ENCODE results near the gene GGTLC2.
A peak's percentile ranks its signal among the peaks of the same experiment; 100 is the strongest.
"Not testable (repeated sequence)": the region's sequence is repeated elsewhere in the genome, so short reads cannot be mapped to it uniquely, and the experiment has no call there.

GGTLC2 gene

DNA sequence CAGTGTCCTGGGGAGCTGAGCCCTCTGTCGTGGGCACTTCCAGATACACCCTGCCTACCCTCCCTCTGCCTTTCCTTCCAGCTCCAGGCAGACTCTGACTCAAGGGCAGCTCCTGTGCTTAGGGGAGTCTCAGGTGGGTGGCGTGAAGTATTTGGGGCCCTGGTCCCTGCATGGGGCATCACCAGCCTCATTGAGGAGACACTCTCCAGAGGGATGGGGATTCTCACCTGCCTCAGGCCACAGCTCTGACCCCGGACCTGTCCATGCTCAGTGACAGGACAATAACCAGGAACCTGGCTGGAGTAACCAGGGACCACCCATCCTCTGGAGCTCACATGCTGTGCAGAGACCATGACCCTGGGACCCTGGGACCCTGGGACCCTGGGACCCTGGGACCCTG lies 41.2 kb downstream of the GGTLC2 start:
- ChIA-PET POLR2A (no interaction called here), CTCF (interaction anchor here (0.8 to 4.2 kb wide), 10 partner anchors 7 to 239 kb away, joined by 3 to 28 read pairs (median 6); no protein-coding TSS in a partner anchor)
- H3K9me3 ChIP-seq (ENCODE audit: control extremely low read depth in 1 of 5, control insufficient read depth in 4 of 5, insufficient read depth in 2 of 5, low read depth in 1 of 5, low read length in 4 of 5), result no peaks in the 10 kb centered on the region
- no peak for DNase-seq
- no peak overlapping the region for H3K27ac ChIP-seq (ENCODE audit: insufficient read depth in 1 of 2, low read depth in 1 of 2, low read length in 2 of 2, poor library complexity in 1 of 2, severe bottlenecking in 2 of 2)
- H3K4me1 ChIP-seq (ENCODE audit: control extremely low read depth in 1 of 4, control insufficient read depth in 4 of 4, insufficient read depth in 4 of 4, low read length in 3 of 4), result peaks cover 0 to 6% (median 0%) of the 10 kb centered on the region in 4 experiments
- no peaks in the 10 kb centered on the region for H3K27me3 ChIP-seq (replicated peaks in 2 of 5; ENCODE audit: control insufficient read depth in 4 of 5, insufficient read depth in 5 of 5, low read length in 4 of 5)
- H3K36me3 ChIP-seq (ENCODE audit: control insufficient read depth in 4 of 4, insufficient read depth in 4 of 4, low read length in 3 of 4), result no peaks in the 10 kb centered on the region
- no peak overlapping the region for H3K4me3 ChIP-seq (ENCODE audit: control insufficient read depth in 1 of 7, extremely low read depth in 1 of 7, insufficient read depth in 4 of 7, low read depth in 2 of 7, low read length in 6 of 7)
- 90% methylated on average over 3 of the region's 3 CpGs for WGBS (ENCODE audit: insufficient coverage)

- H3K4me3 ChIP-seq (ENCODE audit: control insufficient read depth in 1 of 7, extremely low read depth in 1 of 7, insufficient read depth in 4 of 7, low read depth in 2 of 7, low read length in 6 of 7); H3K4me1 ChIP-seq (ENCODE audit: control extremely low read depth in 1 of 4, control insufficient read depth in 4 of 4, insufficient read depth in 4 of 4, low read length in 3 of 4); H3K36me3 ChIP-seq (ENCODE audit: control insufficient read depth in 4 of 4, insufficient read depth in 4 of 4, low read length in 3 of 4); DNase-seq; H3K27me3 ChIP-seq (replicated peaks in 2 of 5; ENCODE audit: control insufficient read depth in 4 of 5, insufficient read depth in 5 of 5, low read length in 4 of 5); H3K9me3 ChIP-seq (ENCODE audit: control extremely low read depth in 1 of 5, control insufficient read depth in 4 of 5, insufficient read depth in 2 of 5, low read depth in 1 of 5, low read length in 4 of 5); POLR2A ChIA-PET; H3K27ac ChIP-seq (ENCODE audit: insufficient read depth in 1 of 2, low read depth in 1 of 2, low read length in 2 of 2, poor library complexity in 1 of 2, severe bottlenecking in 2 of 2): not testable (repeated sequence)
- 96% methylated on average over 6 of the region's 8 CpGs for WGBS (ENCODE audit: insufficient coverage)
- CTCF ChIA-PET, result interaction anchor here (0.6 to 4.2 kb wide), 5 partner anchors 9 to 23 kb away, joined by 3 to 28 read pairs (median 5); no protein-coding TSS in a partner anchor
Observed at GRCh38 chr22:22686202-22687115, 42.0 kb downstream of the GGTLC2 start.

GRCh38 chr22:22687638-22688500 lies 43.5 kb downstream of the GGTLC2 start:
- POLR2A ChIA-PET, result no interaction called here
- DNase-seq, result peak; percentile 36 to 65 (median 55)
- Histone ChIP-seq H3K4me3 (ENCODE audit: control insufficient read depth in 1 of 7, extremely low read depth in 1 of 7, insufficient read depth in 4 of 7, low read depth in 2 of 7, low read length in 6 of 7) (no peak overlapping the region), H3K9me3 (ENCODE audit: control extremely low read depth in 1 of 5, control insufficient read depth in 4 of 5, insufficient read depth in 2 of 5, low read depth in 1 of 5, low read length in 4 of 5) (no peaks in the 10 kb centered on the region), H3K36me3 (ENCODE audit: control insufficient read depth in 4 of 4, insufficient read depth in 4 of 4, low read length in 3 of 4) (no peaks in the 10 kb centered on the region), H3K27ac (ENCODE audit: insufficient read depth in 1 of 2, low read depth in 1 of 2, low read length in 2 of 2, poor library complexity in 1 of 2, severe bottlenecking in 2 of 2) (no peak overlapping the region), H3K27me3 (replicated peaks in 2 of 5; ENCODE audit: control insufficient read depth in 4 of 5, insufficient read depth in 5 of 5, low read length in 4 of 5) (no peaks in the 10 kb centered on the region), H3K4me1 (ENCODE audit: control extremely low read depth in 1 of 4, control insufficient read depth in 4 of 4, insufficient read depth in 4 of 4, low read length in 3 of 4) (peaks cover 0 to 12% (median 8%) of the 10 kb centered on the region in 4 experiments)
- CTCF ChIA-PET, result interaction anchor here (0.7 to 2.9 kb wide), 10 partner anchors 9 to 224 kb away, joined by 3 to 11 read pairs (median 3); no protein-coding TSS in a partner anchor
- 90% methylated on average over 2 of the region's 4 CpGs for whole genome bisulfite sequencing (ENCODE audit: insufficient coverage)

DNA sequence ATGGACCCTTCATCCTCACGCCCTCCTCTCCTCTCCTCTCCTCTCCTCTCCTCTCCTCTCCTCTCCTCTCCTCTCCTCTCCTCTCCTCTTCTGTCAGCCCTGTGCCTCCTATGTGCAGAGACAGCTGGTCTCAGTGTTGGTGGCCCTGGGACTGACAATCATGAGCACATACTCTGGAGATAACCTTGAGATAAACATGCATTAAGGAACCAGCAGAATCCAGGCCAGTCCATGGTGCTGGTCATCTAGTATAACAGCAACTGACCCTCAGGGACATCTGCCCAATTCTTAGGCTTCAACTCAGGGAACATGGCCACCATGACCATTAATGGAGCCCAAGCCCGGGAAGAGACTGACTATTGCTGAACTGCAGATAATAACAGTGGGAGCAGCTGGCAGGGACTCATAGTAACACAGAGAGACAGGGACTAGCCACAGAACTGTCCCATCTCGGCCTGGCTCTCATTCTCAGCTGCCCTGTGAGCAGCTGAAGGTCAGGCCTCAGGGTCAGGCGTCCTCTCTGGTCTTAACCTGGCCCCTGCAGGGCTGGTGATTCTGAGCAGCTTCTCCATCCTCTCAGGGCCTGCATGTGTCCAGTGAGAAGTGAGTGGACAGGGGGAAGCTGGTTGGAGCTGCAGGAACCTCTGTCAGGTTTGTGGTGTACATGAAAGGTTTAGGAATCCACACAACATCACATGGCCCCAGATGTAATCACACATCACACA lies 45.4 kb downstream of the GGTLC2 start:
- no peaks in the 10 kb centered on the region for H3K36me3 ChIP-seq (ENCODE audit: control insufficient read depth in 4 of 4, insufficient read depth in 4 of 4, low read length in 3 of 4)
- ChIA-PET POLR2A (no interaction called here), CTCF (interaction anchor here (0.8 to 2.9 kb wide), 12 partner anchors 9 to 110 kb away, joined by 3 to 11 read pairs (median 4); no protein-coding TSS in a partner anchor)
- 100% methylated on average over 2 of the region's 4 CpGs for WGBS (ENCODE audit: insufficient coverage)
- H3K4me1 ChIP-seq (ENCODE audit: control extremely low read depth in 1 of 4, control insufficient read depth in 4 of 4, insufficient read depth in 4 of 4, low read length in 3 of 4), result peaks cover 0 to 12% (median 8%) of the 10 kb centered on the region in 4 experiments
- H3K27me3 ChIP-seq (replicated peaks in 2 of 5; ENCODE audit: control insufficient read depth in 4 of 5, insufficient read depth in 5 of 5, low read length in 4 of 5), result no peaks in the 10 kb centered on the region
- DNase-seq, result no peak
- no peak overlapping the region for H3K4me3 ChIP-seq (ENCODE audit: control insufficient read depth in 1 of 7, extremely low read depth in 1 of 7, insufficient read depth in 4 of 7, low read depth in 2 of 7, low read length in 6 of 7)
- no peak overlapping the region for H3K27ac ChIP-seq (ENCODE audit: insufficient read depth in 1 of 2, low read depth in 1 of 2, low read length in 2 of 2, poor library complexity in 1 of 2, severe bottlenecking in 2 of 2)
- H3K9me3 ChIP-seq (ENCODE audit: control extremely low read depth in 1 of 5, control insufficient read depth in 4 of 5, insufficient read depth in 2 of 5, low read depth in 1 of 5, low read length in 4 of 5), result no peaks in the 10 kb centered on the region

DNA sequence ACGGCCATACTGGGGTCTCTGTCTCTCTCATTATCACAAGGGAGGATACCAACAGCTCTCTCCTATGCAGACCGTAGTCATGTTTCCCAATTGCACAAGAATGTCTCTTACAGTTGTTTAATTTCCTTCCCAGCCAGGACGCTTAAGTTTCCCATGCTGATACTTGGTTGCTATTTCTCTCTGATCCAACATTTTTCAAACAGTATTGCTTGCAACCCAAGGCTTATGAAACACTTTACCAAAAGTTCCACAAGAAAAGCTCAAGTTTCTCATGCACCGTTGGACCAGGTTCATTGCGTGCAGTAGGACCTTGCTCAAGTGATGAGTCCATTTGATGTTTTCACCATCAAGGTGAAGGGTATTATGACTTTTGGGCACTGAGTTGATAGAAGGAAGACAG lies 46.6 kb downstream of the GGTLC2 start:
- H3K4me3 ChIP-seq (ENCODE audit: control insufficient read depth in 1 of 7, extremely low read depth in 1 of 7, insufficient read depth in 4 of 7, low read depth in 2 of 7, low read length in 6 of 7), result no peak overlapping the region
- no peaks in the 10 kb centered on the region for H3K9me3 ChIP-seq (ENCODE audit: control extremely low read depth in 1 of 5, control insufficient read depth in 4 of 5, insufficient read depth in 2 of 5, low read depth in 1 of 5, low read length in 4 of 5)
- H3K4me1 ChIP-seq (ENCODE audit: control extremely low read depth in 1 of 4, control insufficient read depth in 4 of 4, insufficient read depth in 4 of 4, low read length in 3 of 4), result peaks cover 0 to 12% (median 8%) of the 10 kb centered on the region in 4 experiments
- no peaks in the 10 kb centered on the region for H3K27me3 ChIP-seq (replicated peaks in 2 of 5; ENCODE audit: control insufficient read depth in 4 of 5, insufficient read depth in 5 of 5, low read length in 4 of 5)
- no peak overlapping the region for H3K27ac ChIP-seq (ENCODE audit: insufficient read depth in 1 of 2, low read depth in 1 of 2, low read length in 2 of 2, poor library complexity in 1 of 2, severe bottlenecking in 2 of 2)
- ChIA-PET CTCF (interaction anchor here (1.1 to 2.7 kb wide), 4 partner anchors 10 to 193 kb away, joined by 3 to 8 read pairs (median 4); no protein-coding TSS in a partner anchor), POLR2A (no interaction called here)
- 98% methylated on average over 5 of the region's 5 CpGs for WGBS (ENCODE audit: insufficient coverage)
- no peak for DNase-seq
- no peaks in the 10 kb centered on the region for H3K36me3 ChIP-seq (ENCODE audit: control insufficient read depth in 4 of 4, insufficient read depth in 4 of 4, low read length in 3 of 4)

DNA sequence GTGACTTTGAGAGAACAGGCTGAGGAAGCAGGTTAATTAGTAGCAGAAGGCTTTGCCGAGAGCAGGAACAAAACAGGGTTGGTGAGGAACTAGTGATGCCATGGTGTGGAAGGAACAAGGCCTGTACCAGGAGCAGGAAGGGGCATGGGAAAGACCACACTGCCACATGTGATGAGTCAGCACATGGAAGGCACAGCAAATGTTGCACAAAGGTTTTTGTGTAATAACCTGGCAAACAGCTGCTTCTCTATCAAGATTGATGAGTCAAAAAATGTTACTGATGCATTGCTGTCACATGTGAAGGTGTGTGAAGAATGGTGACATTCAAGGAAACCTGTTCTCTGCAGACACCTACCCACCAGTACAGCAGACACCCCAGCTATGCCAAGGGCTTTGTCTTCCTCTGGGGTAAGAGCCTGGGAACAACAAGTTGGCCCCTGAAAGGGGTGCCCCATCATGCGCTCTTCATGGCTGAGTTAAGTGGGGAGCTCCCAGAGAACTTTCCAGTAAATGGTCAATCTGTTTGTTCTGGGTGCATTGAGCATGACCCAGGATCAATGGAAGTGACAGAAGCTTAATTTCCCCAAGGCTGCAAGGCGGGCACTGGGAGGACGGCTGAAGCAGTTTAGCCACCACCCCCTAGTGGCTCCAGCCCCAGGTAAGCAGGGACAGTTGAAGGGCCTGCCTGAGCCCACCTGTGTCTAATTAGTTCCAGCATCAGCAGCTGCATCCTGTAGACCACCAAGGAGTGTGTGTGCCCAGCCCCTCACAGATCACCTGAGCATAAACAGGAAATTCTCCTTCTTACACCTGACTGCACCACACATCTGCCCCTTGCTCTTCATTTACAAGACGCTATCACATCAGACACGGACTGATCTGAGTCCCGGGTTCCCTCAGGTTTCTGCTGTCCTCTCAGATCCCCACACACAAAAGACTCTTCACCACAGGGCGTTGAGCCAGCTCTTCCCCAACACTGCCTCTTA lies 47.6 kb downstream of the GGTLC2 start:
- Histone ChIP-seq H3K4me3 (ENCODE audit: control insufficient read depth in 1 of 7, extremely low read depth in 1 of 7, insufficient read depth in 4 of 7, low read depth in 2 of 7, low read length in 6 of 7) (no peak overlapping the region), H3K4me1 (ENCODE audit: control extremely low read depth in 1 of 4, control insufficient read depth in 4 of 4, insufficient read depth in 4 of 4, low read length in 3 of 4) (peaks cover 0 to 10% (median 6%) of the 10 kb centered on the region in 4 experiments), H3K27me3 (replicated peaks in 2 of 5; ENCODE audit: control insufficient read depth in 4 of 5, insufficient read depth in 5 of 5, low read length in 4 of 5) (no peaks in the 10 kb centered on the region), H3K27ac (ENCODE audit: insufficient read depth in 1 of 2, low read depth in 1 of 2, low read length in 2 of 2, poor library complexity in 1 of 2, severe bottlenecking in 2 of 2) (no peak overlapping the region), H3K36me3 (ENCODE audit: control insufficient read depth in 4 of 4, insufficient read depth in 4 of 4, low read length in 3 of 4) (no peaks in the 10 kb centered on the region), H3K9me3 (ENCODE audit: control extremely low read depth in 1 of 5, control insufficient read depth in 4 of 5, insufficient read depth in 2 of 5, low read depth in 1 of 5, low read length in 4 of 5) (no peaks in the 10 kb centered on the region)
- POLR2A ChIA-PET, result no interaction called here
- CTCF ChIA-PET, result interaction anchor here (1.1 to 3.3 kb wide), 11 partner anchors 8 to 192 kb away, joined by 3 to 10 read pairs (median 4); no protein-coding TSS in a partner anchor
- peak in 2 of 3 donors; percentile 26 to 61 for DNase-seq
- WGBS (ENCODE audit: insufficient coverage), result 81% methylated on average over 5 of the region's 8 CpGs

Data from common myeloid progenitor, CD34-positive (primary cell).